ENCODE data around the gene UBE2E2. TPM values are rescaled to one million over a fixed set of nuclear protein-coding genes. Genes with fewer than 3 reads are reported as not detected.

Gene UBE2E2
- total RNA-seq, 1 experiment from 2014 or later: 25.1 TPM

DNA sequence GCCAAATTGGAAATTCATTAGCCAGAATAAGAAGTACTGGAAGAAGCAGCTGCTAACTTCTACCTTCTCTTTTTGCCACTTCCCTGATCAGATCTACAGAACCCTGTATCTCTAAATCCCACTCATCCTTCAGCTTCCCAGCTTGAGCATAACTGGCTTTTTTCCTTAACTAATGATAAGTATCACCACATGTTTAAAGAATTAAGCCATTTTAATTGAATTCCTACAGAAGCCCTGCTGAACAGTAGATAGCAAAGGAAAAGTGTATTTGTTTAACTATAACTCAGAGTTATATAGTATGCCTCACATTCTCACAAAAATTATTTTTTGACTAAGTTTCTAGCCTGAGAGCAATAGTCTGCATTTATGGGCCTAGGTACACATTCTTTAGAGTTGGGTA lies 262.4 kb downstream of the UBE2E2 start:
- Mint-ChIP-seq H3K4me1 (ENCODE audit: low read depth, unreplicated experiment) (no peaks in the 10 kb centered on the region), H3K36me3 (ENCODE audit: insufficient read depth, unreplicated experiment) (no peaks in the 10 kb centered on the region)
- CTCF ChIA-PET: no interaction called here

DNA sequence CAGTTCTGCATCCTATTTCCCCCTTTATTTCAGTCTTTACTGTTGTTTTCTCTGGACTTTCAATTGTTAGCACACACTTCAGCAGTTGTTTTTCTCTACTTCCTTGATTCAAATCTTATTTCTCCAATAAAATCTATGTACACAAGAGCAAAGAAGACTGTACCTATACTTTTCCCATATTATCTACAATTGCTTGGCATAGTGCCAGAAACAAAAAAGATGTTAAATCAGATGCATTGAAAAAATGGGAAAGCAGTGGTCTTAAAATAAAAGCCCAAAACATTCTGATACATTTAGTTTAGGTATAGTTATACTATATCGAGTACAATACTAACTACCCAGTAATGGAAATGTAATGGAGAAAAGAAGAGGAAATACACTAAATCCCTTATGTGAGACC lies 265.1 kb downstream of the UBE2E2 start:
- BruUV-seq (replicated peaks): no TSS peak
- no peaks in the 10 kb centered on the region for H3K9me3 Mint-ChIP-seq (ENCODE audit: low read depth, unreplicated experiment)
- H3K27ac Mint-ChIP-seq (ENCODE audit: unreplicated experiment): no peak overlapping the region
- intact Hi-C loops (cut with micrococcal nuclease; ENCODE audit: unreplicated experiment): no loop called here
- no peaks in the 10 kb centered on the region for H3K4me1 Mint-ChIP-seq (ENCODE audit: low read depth, unreplicated experiment)
- no peaks in the 10 kb centered on the region for H3K36me3 Mint-ChIP-seq (ENCODE audit: insufficient read depth, unreplicated experiment)
- CTCF ChIA-PET: no interaction called here
- TF ChIP-seq, protein P1, sequence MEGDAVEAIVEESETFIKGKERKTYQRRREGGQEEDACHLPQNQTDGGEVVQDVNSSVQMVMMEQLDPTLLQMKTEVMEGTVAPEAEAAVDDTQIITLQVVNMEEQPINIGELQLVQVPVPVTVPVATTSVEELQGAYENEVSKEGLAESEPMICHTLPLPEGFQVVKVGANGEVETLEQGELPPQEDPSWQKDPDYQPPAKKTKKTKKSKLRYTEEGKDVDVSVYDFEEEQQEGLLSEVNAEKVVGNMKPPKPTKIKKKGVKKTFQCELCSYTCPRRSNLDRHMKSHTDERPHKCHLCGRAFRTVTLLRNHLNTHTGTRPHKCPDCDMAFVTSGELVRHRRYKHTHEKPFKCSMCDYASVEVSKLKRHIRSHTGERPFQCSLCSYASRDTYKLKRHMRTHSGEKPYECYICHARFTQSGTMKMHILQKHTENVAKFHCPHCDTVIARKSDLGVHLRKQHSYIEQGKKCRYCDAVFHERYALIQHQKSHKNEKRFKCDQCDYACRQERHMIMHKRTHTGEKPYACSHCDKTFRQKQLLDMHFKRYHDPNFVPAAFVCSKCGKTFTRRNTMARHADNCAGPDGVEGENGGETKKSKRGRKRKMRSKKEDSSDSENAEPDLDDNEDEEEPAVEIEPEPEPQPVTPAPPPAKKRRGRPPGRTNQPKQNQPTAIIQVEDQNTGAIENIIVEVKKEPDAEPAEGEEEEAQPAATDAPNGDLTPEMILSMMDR (IDR thresholded peaks at IDR 0.05; ENCODE audit: unreplicated experiment): no peak
- H3K4me3 Mint-ChIP-seq (ENCODE audit: low read depth, unreplicated experiment): no peak overlapping the region
- DNase-seq: no peak
- no peaks in the 10 kb centered on the region for H3K27me3 Mint-ChIP-seq (ENCODE audit: unreplicated experiment)

More for the DNA sequence above, 262.4 kb downstream of the UBE2E2 start:
- no peak overlapping the region for H3K4me3 Mint-ChIP-seq (ENCODE audit: low read depth, unreplicated experiment)
- H3K27me3 Mint-ChIP-seq (ENCODE audit: unreplicated experiment): no peaks in the 10 kb centered on the region
- H3K27ac Mint-ChIP-seq (ENCODE audit: unreplicated experiment): no peak overlapping the region
- H3K9me3 Mint-ChIP-seq (ENCODE audit: low read depth, unreplicated experiment): no peaks in the 10 kb centered on the region
- intact Hi-C loops (cut with micrococcal nuclease; ENCODE audit: unreplicated experiment): no loop called here
- TF ChIP-seq, protein P1 (IDR thresholded peaks at IDR 0.05; ENCODE audit: unreplicated experiment): no peak
- no TSS peak for BruUV-seq (replicated peaks)
- DNase-seq: no peak

DNA sequence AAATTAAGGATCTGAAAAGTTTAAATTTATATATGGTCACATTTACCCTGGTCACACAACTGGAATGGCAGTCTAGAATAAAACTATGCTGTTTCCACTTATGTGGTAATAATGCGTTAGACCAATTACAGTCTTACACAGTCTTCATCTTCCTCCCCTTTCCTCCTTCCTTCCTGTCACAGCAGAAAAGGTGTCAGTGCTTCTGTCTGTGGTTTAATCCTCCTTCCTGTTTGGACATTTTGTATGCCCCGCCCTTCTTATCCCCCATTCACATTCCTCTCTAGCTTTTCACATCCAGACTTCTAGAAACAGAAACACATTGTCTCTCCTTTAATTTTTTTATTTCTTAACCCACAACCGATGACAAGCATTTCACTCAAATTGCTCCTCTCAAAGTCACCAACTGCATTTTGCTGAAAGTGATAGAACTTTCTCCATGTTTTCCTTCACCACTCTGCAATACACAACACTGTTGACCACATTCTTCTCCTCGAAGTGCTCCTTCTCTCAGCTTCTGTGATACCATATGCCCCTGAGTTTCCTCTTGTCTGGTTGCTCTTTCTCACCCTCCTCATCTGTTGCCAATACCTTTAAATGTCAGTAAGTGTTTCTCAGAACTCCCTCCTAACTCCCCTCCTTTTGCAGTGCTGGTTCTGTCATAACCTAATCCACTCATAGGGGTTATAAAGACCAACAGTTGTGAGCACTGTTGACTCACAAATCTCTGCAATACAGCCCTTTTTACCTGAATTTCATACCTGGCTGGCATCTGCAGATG lies 271.6 kb downstream of the UBE2E2 start:
- intact Hi-C loops (cut with micrococcal nuclease; ENCODE audit: unreplicated experiment): no loop called here
- no TSS peak for BruUV-seq (replicated peaks)

DNA sequence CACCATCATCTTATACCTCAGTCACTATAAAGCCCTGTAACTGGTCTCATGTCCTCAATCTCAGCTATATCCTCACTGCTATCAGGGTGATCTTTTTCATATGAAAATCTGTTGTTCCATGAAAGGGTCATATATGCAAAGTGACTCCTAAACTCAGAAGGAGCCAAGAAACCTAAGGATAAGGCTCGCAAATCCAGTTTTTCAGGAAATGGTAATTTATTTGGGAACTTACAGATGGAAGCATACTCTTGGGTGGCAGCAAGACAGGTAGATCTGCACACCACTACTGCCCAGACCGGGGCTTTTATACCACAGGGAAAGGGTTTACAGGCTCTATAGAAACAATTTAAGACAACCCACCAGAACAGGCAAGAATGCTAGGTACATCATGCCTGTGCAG lies 272.3 kb downstream of the UBE2E2 start:
- TF ChIP-seq, protein P1 (IDR thresholded peaks at IDR 0.05; ENCODE audit: unreplicated experiment): no peak
- H3K36me3 Mint-ChIP-seq (ENCODE audit: insufficient read depth, unreplicated experiment): no peaks in the 10 kb centered on the region
- no peak overlapping the region for H3K4me3 Mint-ChIP-seq (ENCODE audit: low read depth, unreplicated experiment)
- no TSS peak for BruUV-seq (replicated peaks)
- peaks cover 5% of the 10 kb centered on the region for H3K9me3 Mint-ChIP-seq (ENCODE audit: low read depth, unreplicated experiment)
- intact Hi-C loops (cut with micrococcal nuclease; ENCODE audit: unreplicated experiment): no loop called here
- no peak for DNase-seq
- no peaks in the 10 kb centered on the region for H3K27me3 Mint-ChIP-seq (ENCODE audit: unreplicated experiment)
- CTCF ChIA-PET: no interaction called here
- H3K4me1 Mint-ChIP-seq (ENCODE audit: low read depth, unreplicated experiment): peaks cover 12% of the 10 kb centered on the region
- H3K27ac Mint-ChIP-seq (ENCODE audit: unreplicated experiment): no peak overlapping the region

More for the DNA sequence above, 271.6 kb downstream of the UBE2E2 start:
- Mint-ChIP-seq H3K9me3 (ENCODE audit: low read depth, unreplicated experiment) (peaks cover 5% of the 10 kb centered on the region), H3K4me1 (ENCODE audit: low read depth, unreplicated experiment) (peaks cover 12% of the 10 kb centered on the region), H3K4me3 (ENCODE audit: low read depth, unreplicated experiment) (no peak overlapping the region), H3K36me3 (ENCODE audit: insufficient read depth, unreplicated experiment) (no peaks in the 10 kb centered on the region), H3K27ac (ENCODE audit: unreplicated experiment) (no peak overlapping the region), H3K27me3 (ENCODE audit: unreplicated experiment) (no peaks in the 10 kb centered on the region)
- CTCF ChIA-PET: no interaction called here
- DNase-seq: no peak
- TF ChIP-seq, protein P1 (IDR thresholded peaks at IDR 0.05; ENCODE audit: unreplicated experiment): no peak
